Common myeloid progenitor, CD34-positive (primary cell): ENCODE results near the gene OCIAD2.
"Not testable (repeated sequence)": the region's sequence is repeated elsewhere in the genome, so short reads cannot be mapped to it uniquely, and the experiment has no call there.

Source experiments
- CTCF ChIA-PET: fragments of 350-600 bp; sonication (Branson Sonifier 250); formaldehyde crosslinking; loops from one replicate; lab custom pipeline; 2021; ENCODE audit warnings: antibody characterized with exemption; lab: Charles Lee
- POLR2A ChIA-PET: fragments of 350-600 bp; sonication (Branson Sonifier 250); formaldehyde crosslinking; loops from one replicate; lab custom pipeline; 2021; ENCODE audit warnings: antibody characterized with exemption; lab: Charles Lee
- DNase-seq, 3 donors: peaks; one replicate each; pipeline versions ENCODE4 v3.0.0 to v3.0.0-alpha.2; 2013
- H3K27ac ChIP-seq, 2 experiments: 1 replicate in 1 of 2; 2 replicates in 1 of 2; pipeline ENCODE4 v1.7.0; 2013; ENCODE audit warnings: inconsistent platforms in 2 of 2, low read length in 2 of 2, mild to moderate bottlenecking in 2 of 2, low read depth in 1 of 2, moderate library complexity in 1 of 2; ENCODE audit not compliant: severe bottlenecking in 2 of 2, insufficient read depth in 1 of 2, poor library complexity in 1 of 2
- H3K27me3 ChIP-seq, 5 experiments: replicated peaks in 2 of 5; 1 replicate in 3 of 5; 2 replicates in 2 of 5; pipeline versions ENCODE4 v1.6.1 to v1.7.0; 2013; ENCODE audit warnings: low read length in 4 of 5, mild to moderate bottlenecking in 2 of 5, moderate library complexity in 2 of 5, inconsistent platforms in 1 of 5; ENCODE audit not compliant: insufficient read depth in 5 of 5, control insufficient read depth in 4 of 5
- H3K36me3 ChIP-seq, 4 experiments: 1 replicate in 2 of 4; 2 replicates in 2 of 4; pipeline versions ENCODE4 v1.6.1 to v1.7.0; 2013; ENCODE audit warnings: low read length in 3 of 4, control low read depth in 1 of 4, mild to moderate bottlenecking in 1 of 4; ENCODE audit not compliant: control insufficient read depth in 4 of 4, insufficient read depth in 4 of 4
- H3K4me1 ChIP-seq, 4 experiments: 1 replicate in 3 of 4; 2 replicates in 1 of 4; pipeline versions ENCODE4 v1.6.1 to v1.7.1; 2013; ENCODE audit warnings: low read length in 3 of 4, mild to moderate bottlenecking in 3 of 4, control low read depth in 1 of 4, inconsistent platforms in 1 of 4, moderate library complexity in 1 of 4; ENCODE audit not compliant: control insufficient read depth in 4 of 4, insufficient read depth in 4 of 4; ENCODE audit errors: control extremely low read depth in 1 of 4
- H3K4me3 ChIP-seq, 7 experiments: 1 replicate in 4 of 7; 2 replicates in 3 of 7; pipeline versions ENCODE4 v1.5.1 to v1.7.0; 2013; ENCODE audit warnings: mild to moderate bottlenecking in 7 of 7, low read length in 6 of 7, moderate library complexity in 6 of 7, inconsistent platforms in 2 of 7, low read depth in 2 of 7, control low read depth in 1 of 7; ENCODE audit not compliant: insufficient read depth in 4 of 7, control insufficient read depth in 1 of 7; ENCODE audit errors: extremely low read depth in 1 of 7
- H3K9me3 ChIP-seq, 5 experiments: 1 replicate in 4 of 5; 2 replicates in 1 of 5; pipeline versions ENCODE4 v1.6.1 to v1.7.1; 2013; ENCODE audit warnings: low read length in 4 of 5, mild to moderate bottlenecking in 2 of 5, inconsistent platforms in 1 of 5, low read depth in 1 of 5, moderate library complexity in 1 of 5; ENCODE audit not compliant: control insufficient read depth in 4 of 5, insufficient read depth in 2 of 5; ENCODE audit errors: control extremely low read depth in 1 of 5
- WGBS: methylation state at CpG from one replicate; pipeline ENCODE4 v1.1.5; 2013; ENCODE audit not compliant: insufficient coverage; 5-methylcytosine and 5-hydroxymethylcytosine counted together

The OCIAD2 gene

DNA sequence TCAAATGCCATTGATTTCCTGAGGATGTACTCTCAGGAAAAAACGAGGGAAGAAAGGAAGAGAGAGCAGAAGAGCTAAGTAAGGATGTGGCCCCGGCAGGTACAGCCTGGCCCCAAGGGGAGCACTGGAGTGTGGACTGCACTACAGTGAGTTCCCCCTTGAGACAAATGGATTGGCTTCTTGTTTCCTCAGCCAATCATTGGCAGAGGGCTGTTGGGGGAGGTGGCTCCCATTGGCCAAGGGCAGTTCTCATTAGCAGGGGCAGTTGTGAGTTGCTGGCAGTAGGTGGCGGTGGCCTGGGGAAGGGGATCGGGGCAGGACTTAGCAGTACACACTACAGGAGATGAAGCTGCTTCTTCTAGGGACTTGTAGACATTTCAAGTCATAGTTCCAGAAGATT lies 24.1 kb upstream of the OCIAD2 start:
- Histone ChIP-seq H3K4me1 (no peaks in the 10 kb centered on the region), H3K9me3 (peaks cover 0 to 5% (median 0%) of the 10 kb centered on the region in 5 experiments), H3K36me3 (no peaks in the 10 kb centered on the region), H3K27ac (no peak overlapping the region), H3K27me3 (no peaks in the 10 kb centered on the region), H3K4me3 (no peak overlapping the region)
- CTCF ChIA-PET, result interaction anchor here (1.1 to 1.2 kb wide), 2 partner anchors 13 to 29 kb away, joined by 3 read pairs; no protein-coding TSS in a partner anchor
- DNase-seq, result no peak
- 97% methylated on average over 4 of the region's 4 CpGs for WGBS
- POLR2A ChIA-PET, result no interaction called here

DNA sequence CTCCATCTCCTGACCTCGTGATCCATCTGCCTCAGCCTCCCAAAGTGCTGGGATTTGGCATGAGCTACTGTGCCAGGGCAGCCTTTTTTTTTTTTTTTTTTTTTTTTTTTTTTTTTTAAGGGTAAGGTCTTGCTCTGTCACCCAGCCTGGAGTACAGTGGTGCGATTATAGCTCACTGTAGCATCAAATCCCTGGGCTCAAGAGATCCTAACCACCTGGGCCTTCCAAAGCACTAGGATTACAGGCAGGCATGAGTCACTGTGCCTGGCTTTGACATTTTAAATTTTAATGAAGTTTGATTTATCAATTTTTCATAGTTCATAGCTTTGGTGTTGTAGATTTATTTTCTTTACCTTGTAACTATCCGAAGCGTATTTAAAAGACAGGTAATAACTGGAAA lies 17.8 kb upstream of the OCIAD2 start:
- Histone ChIP-seq H3K9me3 (peaks cover 0 to 2% (median 0%) of the 10 kb centered on the region in 5 experiments), H3K27me3 (no peaks in the 10 kb centered on the region), H3K4me3 (no peak overlapping the region), H3K36me3 (no peaks in the 10 kb centered on the region), H3K27ac (no peak overlapping the region), H3K4me1 (no peaks in the 10 kb centered on the region)
- no peak for DNase-seq
- CTCF ChIA-PET, result no interaction called here
- 100% methylated on average over 2 of the region's 4 CpGs for WGBS
- POLR2A ChIA-PET, result no interaction called here

GRCh38 chr4:48923065-48923464 lies 16.5 kb upstream of the OCIAD2 start:
- H3K4me1 ChIP-seq, H3K27me3 ChIP-seq, CTCF ChIA-PET, H3K36me3 ChIP-seq, DNase-seq, H3K4me3 ChIP-seq, H3K9me3 ChIP-seq, H3K27ac ChIP-seq, POLR2A ChIA-PET: not testable (repeated sequence)
- WGBS, result 100% methylated on average over 1 of the region's 7 CpGs

- H3K27ac ChIP-seq, result no peak overlapping the region
- no peak overlapping the region for H3K4me3 ChIP-seq
- WGBS, result 90% methylated on average over 2 of the region's 3 CpGs
- ChIA-PET CTCF (interaction anchor here (1.6 kb wide), 1 partner anchor 30 kb away, joined by 4 read pairs; no protein-coding TSS in a partner anchor), POLR2A (no interaction called here)
- peaks cover 0 to 1% (median 0%) of the 10 kb centered on the region in 5 experiments for H3K9me3 ChIP-seq
- no peaks in the 10 kb centered on the region for H3K36me3 ChIP-seq
- no peaks in the 10 kb centered on the region for H3K4me1 ChIP-seq
- H3K27me3 ChIP-seq, result no peaks in the 10 kb centered on the region
- no peak for DNase-seq
Measured at GRCh38 chr4:48914311-48914710, 7.7 kb upstream of the OCIAD2 start.

- 100% methylated on average over 3 of the region's 6 CpGs for WGBS
- ChIA-PET CTCF (no interaction called here), POLR2A (no interaction called here)
- H3K9me3 ChIP-seq, result peaks cover 0 to 1% (median 0%) of the 10 kb centered on the region in 5 experiments
- no peak overlapping the region for H3K4me3 ChIP-seq
- no peaks in the 10 kb centered on the region for H3K4me1 ChIP-seq
- no peak for DNase-seq
- H3K27ac ChIP-seq, result no peak overlapping the region
- H3K36me3 ChIP-seq, result no peaks in the 10 kb centered on the region
- no peaks in the 10 kb centered on the region for H3K27me3 ChIP-seq
Measured at GRCh38 chr4:48913346-48913745, 6.8 kb upstream of the OCIAD2 start.

GRCh38 chr4:48912349-48912748 lies 5.8 kb upstream of the OCIAD2 start:
- H3K9me3 ChIP-seq, result peaks cover 0 to 1% (median 0%) of the 10 kb centered on the region in 5 experiments
- WGBS, result 100% methylated on average over 1 of the region's 2 CpGs
- no peak overlapping the region for H3K4me3 ChIP-seq
- POLR2A ChIA-PET, result no interaction called here
- no peak overlapping the region for H3K27ac ChIP-seq
- CTCF ChIA-PET, result no interaction called here
- H3K36me3 ChIP-seq, result no peaks in the 10 kb centered on the region
- DNase-seq, result no peak
- no peaks in the 10 kb centered on the region for H3K4me1 ChIP-seq
- no peaks in the 10 kb centered on the region for H3K27me3 ChIP-seq

DNA sequence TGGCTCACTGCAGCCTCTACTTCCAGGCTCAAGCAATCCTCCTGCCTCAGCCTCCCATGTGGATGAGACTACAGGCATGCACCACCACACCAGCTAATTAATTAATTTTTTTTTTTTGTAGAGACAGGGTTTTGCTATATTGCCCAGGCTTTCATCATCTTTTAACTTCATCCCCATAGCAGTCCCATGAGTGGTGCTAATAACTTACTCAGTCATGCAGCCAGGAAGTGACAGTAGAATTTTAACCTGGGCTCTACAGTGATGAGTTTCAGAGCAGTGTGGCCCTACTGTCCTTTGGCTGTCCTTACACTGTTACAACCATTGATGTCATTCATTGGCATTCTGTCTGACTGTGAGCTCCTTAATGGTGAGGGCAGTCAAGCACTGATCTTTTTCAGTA lies 3.9 kb upstream of the OCIAD2 start:
- POLR2A ChIA-PET, result no interaction called here
- peaks cover 0 to 13% (median 11%) of the 10 kb centered on the region in 4 experiments for H3K4me1 ChIP-seq
- H3K9me3 ChIP-seq, result peaks cover 0 to 1% (median 0%) of the 10 kb centered on the region in 5 experiments
- H3K27me3 ChIP-seq, result no peaks in the 10 kb centered on the region
- CTCF ChIA-PET, result no interaction called here
- DNase-seq, result no peak
- H3K4me3 ChIP-seq, result no peak overlapping the region
- no peak overlapping the region for H3K27ac ChIP-seq
- H3K36me3 ChIP-seq, result no peaks in the 10 kb centered on the region
